NCI-H1694 treated with DMSO at 0.1 percent for 48 hours (cell line): ENCODE measurements around the gene EVI2A.
"Not testable (repeated sequence)": the region's sequence is repeated elsewhere in the genome, so short reads cannot be mapped to it uniquely, and the experiment has no call there.

Experiments
- DNase-seq: peaks from one replicate; lab custom pipeline; 2025; lab: John Stamatoyannopoulos, UW

Gene EVI2A

DNA sequence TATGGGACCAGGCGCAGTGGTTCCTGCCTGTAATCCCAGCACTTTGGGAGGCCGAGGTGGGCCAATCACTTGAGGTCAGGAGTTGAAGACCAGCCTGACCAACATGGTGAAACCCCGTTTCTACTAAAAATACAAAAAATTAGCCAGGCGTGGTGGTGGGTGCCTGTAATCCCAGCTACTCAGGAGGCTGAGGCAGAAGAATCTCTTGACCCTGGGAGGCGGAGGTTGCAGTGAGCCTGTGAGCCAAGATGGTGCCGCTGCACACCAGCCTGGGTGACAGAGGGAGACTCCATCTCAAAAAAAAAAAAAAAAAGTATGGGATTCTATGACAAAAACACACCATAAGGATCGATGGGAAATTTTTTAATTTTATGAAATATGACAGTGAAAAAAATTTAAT, 9.2 kb downstream of the EVI2A start:
- not testable (repeated sequence) for DNase-seq

DNA sequence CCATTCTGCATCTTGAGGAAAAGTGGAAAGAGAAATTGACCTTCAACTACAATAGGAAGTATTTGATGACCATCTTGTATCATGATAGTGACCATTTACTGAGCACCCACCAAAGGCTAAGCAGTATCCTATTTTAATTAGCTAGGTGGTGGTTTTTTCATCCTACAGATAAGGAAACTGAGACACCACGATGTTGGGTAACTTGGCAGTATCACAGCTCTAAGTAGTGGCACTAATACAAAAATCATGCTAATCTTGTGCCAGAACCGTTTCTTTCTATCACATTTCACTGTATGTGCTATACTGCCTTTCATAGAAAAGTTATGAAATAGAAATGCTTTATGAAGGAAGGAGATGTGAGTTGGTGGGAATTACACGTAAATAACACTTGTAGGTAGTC, 9.9 kb downstream of the EVI2A start:
- no peak for DNase-seq

DNA sequence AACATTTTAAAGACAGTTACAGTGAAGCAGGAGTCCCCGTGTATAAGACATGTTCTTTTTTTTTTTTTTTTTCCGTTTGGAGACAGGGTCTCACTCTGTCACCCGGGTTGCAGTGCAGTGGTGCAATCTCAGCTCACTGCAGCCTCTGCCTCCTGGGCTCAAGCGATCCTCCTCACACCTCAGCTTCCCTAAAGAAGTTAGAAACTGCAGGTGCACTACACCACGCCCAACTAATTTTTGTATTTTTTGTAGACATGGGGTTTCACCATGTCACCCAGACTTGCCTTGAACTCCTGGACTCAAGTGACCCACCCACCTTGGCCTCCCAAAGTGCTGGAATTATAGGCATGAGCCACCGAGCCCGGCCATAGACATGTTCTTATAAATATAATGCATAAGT, 10.5 kb downstream of the EVI2A start:
- no peak for DNase-seq

DNA sequence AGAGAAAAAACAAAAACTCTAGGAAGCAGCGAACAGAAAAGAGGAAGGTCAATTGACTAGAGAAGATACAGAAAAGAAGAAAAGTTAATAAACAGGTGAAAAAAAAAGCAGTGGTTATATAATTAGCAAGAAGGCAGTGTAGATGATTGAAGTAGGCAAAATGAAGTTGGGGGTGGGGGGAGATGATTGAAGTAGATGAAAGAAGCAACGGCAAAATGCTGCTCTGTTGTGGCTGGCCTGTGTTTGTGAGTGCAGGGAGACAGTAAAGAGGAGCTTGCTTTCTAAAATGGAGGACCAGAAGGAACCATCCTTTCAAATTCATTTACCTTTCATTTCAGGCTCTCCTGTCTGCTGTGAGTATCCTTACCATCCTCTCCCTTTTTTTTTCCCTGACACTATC, 11.2 kb downstream of the EVI2A start:
- DNase-seq: no peak

DNA sequence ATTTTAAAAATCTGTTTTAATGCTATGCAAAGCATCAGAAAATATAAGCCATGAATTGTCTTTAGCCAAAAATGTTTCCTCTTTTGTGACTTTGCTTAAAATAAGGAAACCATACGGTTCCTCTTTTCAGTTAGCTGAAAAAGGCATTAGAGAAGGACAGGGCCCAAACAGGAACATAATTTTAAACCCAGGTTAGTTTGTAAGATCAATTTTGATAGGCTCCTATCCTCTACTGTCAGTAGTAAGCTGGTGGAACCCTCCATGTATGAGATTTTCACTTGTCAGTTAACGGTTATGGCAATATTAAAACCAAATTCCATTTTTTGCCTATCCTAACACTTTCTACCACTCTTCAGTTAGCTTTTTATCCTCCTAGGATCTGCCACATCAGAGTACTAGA, 11.9 kb downstream of the EVI2A start:
- DNase-seq: no peak

DNA sequence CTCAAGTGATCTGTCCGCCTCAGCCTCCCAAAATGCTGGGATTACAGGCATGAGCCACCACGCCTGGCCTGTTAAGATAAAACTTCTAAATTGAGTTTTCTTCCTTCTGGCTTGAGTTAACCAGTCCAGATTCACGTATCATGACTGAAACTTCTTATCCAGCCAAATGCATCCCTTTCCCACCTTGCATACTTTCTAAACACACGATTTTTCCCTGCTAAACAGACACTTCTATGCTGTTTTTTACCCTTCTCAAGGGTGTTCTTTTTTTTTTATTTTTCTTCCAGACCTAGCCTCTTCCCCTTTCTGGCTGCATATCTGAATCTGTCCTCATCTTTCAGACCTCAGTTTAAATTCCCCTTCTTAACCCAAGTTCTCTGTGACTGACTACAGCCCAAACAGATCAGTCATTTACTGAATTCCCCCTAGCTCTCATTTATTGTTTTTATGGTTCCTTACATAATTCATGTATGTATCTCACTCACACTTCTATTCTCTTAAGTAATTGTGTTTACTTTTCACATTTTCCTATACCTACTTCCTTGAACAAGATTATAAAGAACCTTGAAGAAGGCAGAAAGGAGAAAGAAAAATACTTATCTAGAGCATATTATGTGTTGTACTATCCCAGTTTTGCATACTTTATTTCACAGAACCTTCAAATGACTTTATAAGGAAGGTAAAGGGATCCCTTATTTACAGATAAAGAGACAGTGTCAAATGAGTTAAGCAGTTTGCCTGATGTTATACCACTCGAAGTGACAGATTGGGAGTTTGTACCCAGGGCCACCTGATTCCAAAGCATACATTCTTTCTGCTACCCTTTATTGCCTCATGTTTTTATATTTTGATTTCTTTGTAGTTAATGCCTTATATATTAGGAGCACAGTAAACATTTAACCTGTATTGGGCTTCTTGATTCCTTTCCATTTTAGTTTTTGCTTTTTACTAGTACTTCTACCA, 12.8 kb downstream of the EVI2A start:
- DNase-seq: no peak

DNA sequence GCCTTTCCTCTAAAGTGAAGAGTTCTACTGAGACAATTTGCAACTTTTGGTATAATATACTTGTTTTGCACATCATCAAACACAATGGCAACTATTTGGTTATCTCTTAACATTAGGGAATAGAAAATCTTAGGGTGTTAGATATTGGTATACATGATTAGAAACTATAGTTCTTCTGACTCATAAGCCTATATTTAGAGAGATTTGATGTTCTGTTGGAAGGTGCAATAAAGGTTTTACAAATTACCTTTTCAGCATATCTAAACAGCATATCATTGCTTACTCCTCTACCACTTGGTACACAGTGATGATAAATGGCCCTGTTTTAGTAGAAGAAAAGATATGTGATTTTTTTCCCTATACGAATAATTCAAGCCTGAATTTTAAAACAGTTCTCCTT, 13.8 kb downstream of the EVI2A start:
- no peak for DNase-seq

DNA sequence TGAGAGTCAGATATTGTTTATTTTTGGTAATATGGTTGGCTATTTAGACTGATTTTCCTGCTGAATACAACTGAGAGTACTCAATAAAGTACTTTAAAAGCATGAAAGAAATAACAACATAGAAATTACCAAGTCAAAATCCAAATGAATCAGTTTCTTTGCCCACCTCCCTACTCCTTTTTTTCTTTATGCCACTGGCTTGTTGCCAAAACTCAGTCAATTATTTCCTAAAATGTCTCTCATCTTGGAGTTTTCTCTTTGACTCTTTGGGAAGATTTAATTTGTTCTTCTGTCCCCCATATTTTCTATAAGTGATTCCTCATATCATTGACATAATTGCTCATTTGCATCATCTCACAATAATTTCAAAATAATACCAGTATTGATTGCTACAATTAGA, 21.8 kb downstream of the EVI2A start:
- DNase-seq: no peak

DNA sequence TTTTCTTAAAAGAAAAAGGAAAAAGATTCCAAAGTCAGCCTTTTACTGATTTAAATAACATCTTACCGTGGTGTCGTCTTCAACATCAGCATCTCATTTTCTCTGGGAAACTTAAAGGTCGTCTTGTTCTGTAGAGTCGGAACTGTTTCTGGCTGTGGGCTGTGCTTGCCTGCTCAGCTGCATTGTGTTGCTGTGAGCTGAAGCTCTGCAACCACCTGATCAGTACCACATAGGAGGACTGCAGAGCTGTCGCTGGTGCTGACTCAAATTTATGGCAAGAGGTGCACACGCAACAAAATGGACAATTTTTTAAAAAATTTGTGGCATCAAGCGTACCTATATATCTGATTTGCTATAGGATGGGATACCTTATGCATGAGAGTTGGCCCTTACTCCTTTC, 24.3 kb downstream of the EVI2A start, which contains the start of gene OMG:
OMG (minus strand) TSS at position 150 of the 400 bp plus-strand sequence. CDS start 908 bp downstream, outside the sequence.
- DNase-seq: no peak

DNA sequence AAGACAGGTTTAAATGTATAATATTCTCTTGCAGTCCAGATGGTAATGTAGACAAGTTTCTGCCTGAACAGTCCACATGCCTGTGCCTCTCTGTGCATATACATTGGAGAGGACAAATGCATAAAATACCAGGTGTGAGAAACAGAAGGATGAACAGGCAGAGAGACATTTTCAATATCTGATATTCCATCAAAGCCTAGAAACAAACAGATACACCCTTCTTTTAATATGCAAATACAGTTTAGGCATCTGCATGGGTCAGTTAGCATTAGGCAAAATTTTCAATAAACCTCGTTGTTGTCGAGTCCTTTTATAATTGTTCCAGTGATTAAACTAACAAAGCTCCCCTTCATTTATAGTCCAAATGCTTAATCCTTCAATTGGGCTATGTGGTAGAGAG, 25.3 kb downstream of the EVI2A start:
- DNase-seq: peak; percentile 34

DNA sequence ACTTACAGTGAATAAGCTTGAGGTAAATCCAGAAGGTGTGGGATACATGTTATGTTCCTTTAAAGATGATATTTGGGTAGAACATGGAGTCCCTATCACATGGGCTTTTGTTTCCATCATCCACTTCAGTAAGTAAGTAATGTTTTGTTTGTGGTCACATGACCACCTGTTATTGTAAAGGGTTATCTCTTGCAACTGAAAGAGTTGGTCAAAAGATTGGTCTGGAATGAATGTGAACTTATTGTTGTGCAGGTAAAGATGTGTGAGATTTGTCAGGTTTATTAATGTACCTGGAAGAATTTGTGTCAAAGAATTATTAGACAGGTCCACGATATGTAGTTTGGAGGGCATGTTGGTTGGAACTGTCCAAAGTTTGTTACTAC, 25.9 kb downstream of the EVI2A start:
- DNase-seq: no peak

DNA sequence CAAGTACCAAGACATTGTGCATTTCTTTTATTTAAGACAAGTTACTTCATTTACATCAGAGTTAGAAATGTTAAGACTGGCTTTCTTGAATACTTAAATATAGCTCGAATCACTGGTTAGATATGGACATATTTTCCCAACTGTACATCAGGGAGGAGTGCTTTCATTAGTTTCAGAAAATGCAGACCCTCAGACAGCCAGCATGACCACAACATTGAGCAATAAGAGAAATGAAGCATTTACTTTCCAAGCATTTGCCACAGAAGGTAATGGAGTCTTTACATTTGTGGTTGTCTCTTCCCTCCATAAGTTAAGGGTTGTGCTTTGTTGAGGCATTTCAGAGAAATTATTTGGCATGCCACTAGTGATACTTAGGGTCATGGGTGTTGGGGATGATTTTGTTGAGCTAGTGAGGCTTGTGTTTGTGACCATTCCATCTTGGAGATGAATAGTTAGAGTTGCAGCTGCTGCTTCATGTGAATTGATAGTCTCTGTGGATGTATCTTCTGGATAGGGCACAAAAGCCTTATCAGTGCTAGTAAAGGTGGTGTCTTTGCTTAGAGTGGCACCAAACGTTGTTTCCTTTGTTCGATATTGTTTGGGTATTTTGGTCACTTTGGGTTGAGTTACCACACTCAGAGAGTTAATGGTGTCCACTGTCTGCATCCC, 26.5 kb downstream of the EVI2A start:
- no peak for DNase-seq

DNA sequence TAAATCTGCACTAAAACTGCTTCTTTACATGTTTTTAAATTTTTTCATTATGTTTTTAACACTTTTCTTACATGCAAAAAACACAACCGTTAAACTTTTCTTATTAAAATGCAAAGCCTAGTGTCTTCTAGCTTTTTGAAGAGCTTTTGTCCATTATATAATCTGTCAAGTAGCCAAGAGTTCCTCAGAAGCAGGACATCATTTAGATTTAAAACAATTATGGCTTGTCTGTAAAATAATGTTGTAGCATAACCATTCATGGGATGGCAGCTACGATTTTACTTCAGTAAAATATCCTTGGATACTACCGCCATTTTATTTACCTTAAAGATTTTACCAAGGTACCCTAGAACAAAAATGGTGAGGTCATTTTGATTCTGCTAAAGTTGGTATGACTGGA, 27.2 kb downstream of the EVI2A start:
- no peak for DNase-seq

DNA sequence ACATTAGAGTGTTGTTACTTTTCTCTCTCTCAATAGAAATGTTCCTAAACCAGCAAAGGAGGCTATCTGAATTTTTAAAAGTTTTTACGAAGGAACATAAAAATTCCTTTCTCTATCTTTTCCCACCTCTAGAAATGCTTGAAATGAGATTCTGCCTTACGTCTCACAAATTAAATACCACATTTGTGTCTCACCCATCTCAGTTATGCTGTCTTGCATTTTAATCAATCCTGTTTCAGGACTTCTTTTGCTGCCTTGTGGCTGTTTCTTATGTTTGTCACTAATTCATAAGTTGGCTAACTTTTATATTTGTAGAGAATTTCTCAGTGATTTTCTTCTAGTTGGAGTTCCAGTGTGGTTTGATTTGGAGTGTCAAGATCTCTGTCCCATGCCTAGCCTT, 27.8 kb downstream of the EVI2A start:
- DNase-seq: no peak

DNA sequence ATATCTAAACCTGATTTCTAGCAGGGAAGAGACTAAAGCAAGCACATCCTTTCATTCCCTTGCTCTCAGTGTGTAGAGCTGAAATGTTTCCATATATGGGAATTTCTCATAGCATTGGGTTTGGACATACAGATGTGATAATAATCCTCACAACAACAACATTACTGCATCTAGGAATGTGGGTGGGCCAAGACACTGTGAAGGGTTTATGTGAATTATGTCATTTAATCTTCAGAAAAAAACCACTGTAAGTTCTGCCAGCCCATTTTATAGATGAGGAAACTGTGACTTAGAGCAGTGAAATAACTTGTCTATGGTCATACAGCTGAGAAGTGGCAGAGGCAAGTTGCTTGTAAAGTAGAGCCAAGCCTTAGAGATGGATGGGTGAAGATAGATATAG, 29.6 kb downstream of the EVI2A start:
- no peak for DNase-seq

DNA sequence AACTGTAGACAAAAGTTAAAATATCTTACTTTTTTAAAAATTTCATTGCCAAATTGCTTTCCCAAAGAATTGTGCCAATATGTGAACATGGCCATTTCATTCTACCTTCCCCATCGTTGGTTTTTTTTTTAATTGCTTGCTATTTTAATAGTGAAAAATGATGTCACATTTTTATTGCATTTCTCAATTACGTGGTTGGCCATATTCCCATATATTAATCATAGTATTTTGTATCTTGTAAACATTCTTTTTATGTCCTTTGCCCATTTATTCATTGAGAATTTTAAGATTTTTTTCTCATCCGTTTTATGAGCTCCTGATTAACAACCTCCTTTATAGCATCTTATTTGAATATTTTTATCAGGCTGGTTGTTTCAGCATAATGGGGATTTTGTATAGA, 31.6 kb downstream of the EVI2A start:
- no peak for DNase-seq

DNA sequence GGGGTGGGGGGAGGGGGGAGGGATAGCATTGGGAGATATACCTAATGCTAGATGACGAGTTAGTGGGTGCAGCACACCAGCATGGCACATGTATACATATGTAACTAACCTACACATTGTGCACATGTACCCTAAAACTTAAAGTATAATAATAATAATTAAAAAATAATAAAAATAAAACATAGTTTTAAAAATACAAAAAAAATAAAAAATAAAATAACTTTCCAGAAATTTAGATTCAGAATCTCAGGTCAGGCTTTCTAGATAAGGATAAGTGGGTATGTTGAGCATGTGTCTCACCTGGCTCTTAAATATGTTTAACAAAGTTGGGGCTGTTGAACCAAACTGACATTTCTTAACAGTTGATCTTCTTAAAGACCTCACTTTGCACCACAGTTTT, 33.5 kb downstream of the EVI2A start:
- DNase-seq: not testable (repeated sequence)

DNA sequence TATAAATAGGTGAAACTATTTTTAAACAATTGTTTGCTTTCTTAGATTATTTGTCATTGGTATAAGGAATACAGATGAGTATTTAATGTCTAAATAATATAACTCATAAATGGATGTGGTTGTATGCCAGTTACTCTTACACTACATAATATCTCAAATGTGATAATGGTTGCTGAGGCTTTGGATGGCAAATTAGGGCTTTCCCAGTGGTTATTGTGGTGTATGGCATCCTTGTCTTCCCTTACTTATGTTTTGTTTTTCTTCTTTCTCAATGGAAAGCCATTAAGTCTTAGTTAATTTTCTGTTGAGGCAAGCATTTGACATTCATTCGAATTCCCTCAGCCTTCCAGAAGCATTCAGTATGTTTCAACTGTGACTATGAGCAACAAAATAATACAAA, 34.8 kb downstream of the EVI2A start:
- no peak for DNase-seq

DNA sequence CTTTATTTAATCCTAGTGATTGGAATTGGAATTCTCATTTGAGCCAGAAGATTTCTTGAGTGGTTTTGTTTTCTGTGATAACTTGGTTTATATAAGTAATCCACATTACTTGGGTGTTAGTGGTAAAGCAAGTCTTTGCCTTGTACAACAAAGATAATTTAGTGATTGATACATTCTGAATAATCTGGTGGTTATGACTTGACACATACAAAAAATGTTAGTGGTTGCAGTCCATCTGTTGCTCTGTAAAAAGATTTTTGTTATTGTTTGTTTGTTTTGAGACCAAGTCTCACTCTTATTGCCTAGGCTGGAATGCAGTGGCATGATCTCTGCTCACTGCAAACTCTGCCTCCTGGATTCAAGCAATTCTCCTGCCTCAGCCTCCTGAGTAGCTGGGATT, 37.6 kb downstream of the EVI2A start:
- no peak for DNase-seq

DNA sequence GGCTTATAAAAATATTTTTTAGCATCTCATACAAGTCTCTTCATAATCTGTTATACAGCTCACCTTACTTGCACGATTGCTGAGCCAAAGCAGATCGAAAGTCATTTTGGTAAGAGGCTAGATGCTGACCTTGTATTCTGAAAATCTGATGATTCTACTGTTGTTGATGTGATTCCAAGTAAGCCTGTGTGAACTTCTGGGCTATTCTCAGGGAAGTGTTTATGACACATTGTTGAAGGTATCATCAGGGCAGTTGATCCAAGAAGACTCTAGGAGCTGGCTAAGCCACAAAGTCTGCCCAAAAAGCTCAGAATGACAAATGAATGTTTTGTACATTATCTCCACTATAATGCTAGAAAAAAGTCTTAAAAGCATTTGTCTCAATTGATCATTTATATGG, 40.4 kb downstream of the EVI2A start:
- DNase-seq: no peak

DNA sequence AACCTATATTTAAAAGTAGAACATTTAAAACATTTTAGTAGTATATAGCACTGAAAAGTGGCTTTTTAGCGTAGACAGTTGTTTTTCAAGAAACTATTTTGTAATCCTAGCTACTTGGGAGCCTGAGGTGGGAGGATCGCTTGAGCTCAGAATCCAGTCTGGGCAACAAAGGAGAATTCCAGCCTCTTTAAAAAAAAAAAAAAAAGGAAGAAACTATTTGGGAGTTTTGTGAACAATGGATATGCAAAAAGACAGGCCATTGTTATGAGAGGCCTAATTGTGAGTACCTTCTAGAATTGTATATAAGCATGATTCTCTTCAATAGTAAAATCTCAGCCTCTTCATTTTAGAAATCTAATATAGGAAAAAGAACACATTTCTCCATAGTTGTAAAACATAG, 42.0 kb downstream of the EVI2A start:
- DNase-seq: no peak

DNA sequence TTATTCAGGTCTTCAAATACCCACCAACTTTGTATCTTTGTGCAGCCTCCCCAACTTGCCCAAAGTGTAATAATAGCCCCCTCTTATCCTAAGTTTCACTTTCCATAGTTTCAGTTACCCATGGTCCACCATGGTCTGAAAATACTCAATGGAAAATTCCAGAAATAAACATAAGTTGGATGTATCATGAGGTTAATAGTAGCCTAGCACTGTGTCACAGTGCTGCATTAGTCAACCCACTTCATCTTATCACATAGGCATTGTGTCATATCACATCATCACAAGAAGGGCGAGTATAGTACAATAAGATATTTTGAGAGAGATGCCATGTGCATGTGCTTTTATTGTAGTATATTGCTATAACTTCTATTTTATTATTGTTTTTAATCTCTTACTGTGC, 46.3 kb downstream of the EVI2A start:
- DNase-seq: no peak

DNA sequence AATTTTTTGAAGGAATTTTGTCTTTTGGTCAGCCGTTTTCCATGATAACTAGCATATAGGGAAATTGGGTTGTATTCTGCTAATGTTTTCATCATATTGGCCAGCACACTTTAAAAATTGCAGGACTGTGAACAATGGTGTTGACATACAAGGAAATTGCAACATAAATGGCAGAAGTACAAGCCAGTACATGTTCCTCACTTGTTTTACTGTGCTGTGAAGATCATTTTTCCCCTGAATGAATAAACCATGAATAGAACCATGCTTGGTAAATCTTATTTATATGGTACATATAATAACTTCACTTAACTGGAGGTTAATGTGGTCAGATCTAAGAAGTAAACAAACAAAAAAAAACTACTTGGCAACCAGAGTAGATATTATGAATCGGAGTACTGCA, 47.2 kb downstream of the EVI2A start:
- DNase-seq: peak; percentile 1
